ENCODE results near the gene URAD.

Gene URAD

DNA sequence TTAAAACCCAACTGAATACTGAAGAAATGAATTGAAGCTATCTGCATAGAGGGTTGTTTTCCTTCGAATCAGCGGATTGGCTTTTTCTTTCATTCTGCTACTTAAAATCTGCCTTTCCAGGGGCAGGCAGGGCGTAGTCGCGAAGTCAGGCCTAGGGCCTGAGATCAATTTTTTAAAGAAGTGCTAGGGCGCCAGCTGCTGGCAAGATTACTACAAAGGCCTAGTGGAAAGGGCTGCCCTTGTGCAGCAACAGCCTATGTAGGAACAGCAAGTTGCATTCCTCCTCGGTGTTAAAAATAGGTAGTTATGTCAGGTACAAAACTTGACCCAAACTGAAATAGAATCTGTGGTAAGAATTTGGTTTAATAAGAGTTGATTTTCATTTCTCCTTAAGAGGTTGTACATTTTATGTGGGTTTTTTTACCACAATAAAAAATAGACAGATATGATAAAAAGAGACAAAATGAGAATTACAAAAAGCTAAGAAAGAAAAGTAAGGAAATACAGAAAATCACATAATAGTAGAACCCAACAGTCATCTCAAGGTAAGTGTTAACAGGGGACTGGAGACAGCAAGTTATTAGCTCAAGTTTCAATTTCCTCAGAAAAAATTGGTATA is 9.5 kb upstream of the URAD start:
- peak; percentile 32 for DNase-seq

DNA sequence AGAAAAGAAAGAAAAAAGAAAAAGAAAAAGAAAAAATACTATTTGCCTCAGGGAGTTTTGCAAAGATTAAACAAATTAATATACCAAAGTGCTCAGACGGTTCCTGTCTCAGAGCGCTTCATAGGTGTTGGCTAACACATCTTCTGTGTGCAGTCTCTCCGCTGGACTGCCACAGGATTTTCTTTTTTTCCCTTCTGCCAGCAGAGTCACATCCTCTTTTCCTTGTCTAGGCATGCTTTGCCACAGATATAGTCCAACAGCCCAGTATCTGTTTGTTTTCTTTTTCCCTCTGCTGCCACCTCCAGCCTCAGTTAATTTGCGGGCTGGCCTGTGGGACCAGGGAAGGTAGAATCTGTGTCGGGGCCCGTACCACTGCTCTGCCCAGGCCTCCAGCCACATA is 3.4 kb upstream of the URAD start:
- no peak for DNase-seq

GRCh38 chr13:27985600-27985999 is 2.9 kb downstream of the URAD start:
- DNase-seq: no peak

GRCh38 chr13:27982361-27982760 is 6.1 kb downstream of the URAD start:
- no peak for DNase-seq

DNA sequence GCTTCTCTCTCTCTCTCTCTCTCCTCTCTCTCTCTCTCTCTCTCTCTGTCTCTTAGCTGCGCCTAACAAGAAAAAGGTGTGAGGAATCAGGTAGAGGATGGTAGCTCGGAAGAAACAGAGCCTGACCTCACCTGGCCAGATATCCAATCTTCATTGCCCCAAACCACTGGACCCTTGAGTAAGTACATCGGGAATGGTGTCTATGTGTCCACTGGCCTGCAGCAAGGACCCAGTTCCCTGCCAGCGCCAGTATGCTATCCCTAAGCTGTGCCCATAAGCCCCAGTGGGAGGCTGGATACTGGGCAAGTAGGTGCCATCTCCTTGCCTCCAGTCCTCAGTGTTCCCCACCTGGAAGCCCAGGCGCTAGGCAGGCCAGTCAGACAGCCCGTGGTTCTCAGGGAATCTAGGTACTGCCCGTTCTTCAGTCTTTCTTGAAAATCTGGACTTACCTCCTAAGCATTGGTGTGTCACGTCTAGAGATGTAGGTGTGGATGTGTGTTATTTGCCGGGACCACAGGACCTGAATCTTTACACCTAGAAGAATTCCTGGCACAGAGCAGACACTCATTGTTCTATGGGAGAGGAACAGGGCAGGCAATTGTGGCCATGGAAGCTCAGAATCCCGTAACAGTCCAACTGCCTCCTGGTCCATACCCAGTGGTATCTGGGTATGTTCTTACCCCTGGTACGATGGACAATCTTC is 7.3 kb downstream of the URAD start:
- DNase-seq: no peak

DNA sequence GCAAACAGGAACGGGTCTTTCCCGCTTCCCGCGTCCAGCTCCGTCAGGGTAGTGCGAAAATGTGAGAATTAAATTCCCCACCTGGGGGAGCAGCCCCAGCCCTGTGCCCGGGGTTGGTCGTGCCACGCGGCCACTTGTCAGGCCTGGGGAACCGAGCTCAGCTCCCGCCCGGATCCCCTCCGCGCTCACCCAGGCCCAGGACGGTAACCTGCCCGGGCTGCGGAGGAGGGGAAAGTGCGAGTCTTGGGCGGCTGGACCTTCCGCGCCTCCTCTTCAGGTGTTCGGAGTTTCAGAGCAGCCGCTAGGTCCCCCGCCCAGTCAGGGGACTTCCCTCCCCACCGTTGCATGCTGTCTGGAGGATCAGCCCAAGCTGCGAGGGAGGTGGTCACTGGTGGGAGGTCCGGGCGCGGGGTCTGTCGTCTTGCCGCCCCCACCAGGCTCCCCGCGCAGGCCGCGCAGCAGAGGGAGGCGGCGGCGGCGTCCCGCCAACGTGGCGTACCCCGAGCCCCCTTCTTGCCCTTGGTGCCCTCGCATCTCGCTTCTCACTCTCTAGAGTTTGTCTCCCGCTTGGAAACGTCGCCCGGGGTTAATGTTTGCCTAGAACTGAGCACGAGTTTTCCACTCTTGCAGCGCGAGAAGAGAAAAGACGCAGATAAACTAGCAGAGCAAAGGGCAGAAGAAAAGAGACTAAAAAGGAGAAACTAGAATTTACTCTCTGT is 8.1 kb downstream of the URAD start:
- DNase-seq: no peak

DNA sequence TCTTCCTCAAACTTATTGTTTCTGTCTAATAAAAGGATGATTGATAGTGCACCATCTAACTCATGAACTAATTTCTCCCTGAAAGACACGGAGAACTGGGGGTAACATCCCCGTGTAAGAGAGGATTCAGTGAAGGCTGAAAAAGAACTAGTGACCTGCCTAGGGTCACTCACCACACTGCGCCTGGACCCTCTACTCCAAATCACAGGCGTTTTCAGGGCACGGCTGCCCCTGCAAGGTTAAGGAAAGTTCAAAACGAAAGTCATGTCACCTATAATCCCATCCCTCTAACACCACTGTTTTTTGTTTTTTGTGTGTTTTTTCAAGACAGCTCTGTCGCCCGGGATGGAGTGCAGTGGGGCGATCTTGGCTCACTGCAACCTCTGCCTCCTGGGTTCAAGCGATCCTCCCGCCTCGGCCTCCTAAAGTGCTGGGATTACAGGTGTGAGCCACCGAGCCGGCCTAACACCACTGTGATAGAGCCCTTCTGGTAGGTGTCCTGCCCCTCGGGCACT is 8.7 kb downstream of the URAD start:
- DNase-seq: no peak

DNA sequence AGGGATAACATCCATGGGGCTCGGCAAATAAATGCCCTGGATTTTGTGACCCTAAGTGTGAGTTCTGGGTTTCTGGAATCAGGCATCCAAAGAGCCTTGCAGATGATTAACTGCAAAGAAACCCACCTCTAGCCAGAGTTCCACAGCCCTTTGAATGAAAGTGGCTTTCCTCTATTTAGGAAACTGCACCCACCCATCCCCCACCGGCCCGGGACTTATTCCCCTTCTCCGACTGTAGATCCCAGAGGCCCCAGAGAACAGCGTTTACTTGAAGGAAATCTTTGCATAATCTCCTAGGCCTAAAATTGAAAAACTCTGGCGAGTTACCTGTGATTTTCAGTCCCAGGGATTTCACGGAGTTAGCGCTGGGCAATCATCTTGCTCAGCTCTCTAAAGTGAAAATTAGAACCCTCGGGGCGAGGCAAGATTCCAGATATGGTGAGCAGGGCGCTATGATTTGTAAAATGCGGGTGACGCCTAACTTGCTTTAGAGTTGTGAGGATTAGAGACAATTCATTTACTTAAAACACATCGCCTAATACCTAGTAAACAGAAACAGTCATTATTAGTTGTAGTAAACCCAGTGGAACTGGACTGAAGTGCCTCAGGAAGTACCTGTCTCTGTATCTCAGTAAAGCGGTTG is 9.4 kb downstream of the URAD start:
- DNase-seq: no peak

DNA sequence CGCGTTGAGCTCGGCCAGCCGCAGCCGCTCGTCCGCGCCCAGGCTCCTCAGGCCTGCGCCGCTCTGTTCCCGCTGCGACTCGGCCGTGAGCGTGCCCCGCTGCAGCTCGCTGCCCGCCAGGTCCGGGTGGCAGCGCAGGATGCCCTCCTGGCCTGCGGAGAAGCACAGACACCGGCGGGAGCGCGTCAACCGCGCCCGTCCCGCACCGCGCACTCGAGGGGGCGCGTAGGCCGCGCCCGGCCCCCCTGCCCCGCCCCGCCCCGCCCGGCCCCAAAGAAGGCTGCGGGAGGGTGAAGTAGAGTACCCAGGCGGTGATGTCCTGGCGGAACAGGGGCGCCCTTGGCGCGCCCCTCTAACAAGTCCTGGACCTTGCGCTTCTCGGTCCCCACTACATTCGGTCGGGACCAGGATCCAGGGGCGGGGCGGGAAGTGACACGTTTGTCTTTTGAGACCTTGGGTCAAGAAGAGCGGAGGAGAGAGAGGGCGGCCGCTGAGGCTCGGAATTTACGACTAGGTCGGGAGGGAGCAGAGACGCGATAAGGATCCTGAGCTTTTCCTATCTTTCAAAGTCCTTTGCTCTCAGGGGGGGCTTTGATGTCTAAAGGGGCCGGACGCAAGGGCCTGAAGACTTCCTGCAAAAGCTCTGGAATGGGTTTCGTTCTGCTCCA is 10.1 kb downstream of the URAD start:
- no peak for DNase-seq

DNA sequence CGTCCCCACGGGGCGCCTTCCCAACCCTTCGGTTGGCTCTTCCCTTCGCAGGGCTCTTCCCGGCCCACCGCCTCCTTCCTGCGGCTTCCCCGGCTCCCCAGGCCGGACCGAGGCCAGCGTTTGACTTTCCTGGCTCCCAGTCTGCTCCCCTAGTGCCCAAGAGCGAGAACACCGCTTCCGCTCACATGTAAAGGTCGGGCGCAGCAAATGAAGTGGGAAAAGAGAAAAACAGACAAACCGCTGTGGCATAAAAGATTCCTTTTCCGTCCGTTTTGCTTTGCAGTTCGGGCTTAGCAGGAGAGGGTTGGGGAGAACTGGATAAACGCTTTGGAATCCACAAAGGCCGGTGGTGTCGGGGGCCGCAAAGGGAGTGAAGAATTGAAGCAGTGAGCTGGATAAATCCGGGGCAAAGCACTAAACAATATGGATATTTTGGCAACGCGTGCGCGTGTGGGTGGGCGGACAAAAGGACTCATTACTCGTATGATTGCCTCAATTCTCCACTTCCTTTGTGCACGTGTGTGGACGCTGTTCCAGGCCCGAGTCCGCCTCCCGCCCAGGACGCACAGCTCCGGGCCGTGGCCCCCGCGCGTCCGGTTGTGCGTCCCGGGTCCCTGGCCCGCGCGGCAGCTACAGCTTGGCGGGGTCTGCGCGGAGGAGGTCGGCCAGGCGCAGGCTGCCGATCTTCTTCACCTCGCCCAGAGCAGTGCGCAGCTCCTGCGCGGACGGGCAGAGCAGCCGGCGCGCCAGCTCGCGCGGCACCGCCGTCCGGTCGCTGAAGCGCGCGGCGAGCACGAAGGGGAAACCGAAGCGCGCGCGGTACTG is 10.8 kb downstream of the URAD start:
- no peak for DNase-seq

DNA sequence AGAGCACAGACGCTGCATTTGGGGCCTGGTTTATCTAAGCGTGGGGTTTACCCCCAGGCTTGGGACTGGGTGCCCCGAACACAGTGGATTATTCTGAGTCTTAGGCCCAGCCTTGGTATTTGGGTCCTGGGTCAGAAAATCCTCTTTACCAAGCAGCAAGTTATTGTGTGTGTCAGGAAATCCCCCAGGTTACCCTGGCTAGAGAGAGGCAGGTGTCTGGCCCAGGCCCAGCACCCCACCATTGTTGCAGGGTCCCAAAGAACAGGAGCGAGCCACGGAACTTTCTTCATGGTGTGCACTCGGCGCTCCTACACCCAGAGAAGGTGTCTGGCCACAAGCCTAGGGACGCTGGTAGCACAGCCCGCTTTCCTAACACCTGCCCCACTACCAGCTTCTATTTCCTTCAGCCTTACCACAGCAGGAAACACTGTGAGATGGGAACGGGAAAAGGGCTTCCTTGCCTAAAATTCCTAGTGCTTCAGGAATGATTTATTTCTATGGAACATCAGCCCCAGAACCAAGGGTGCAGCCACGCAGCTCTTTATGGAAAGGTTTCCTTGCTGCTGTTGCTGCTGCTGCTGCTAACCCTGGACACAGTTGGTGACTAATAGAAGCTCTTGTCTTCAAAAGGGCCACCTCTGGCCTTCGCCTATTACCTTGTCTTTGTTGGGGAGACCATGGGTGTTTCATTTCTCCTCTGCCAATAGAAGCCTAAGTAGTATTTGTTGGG is 12.0 kb downstream of the URAD start:
- no peak for DNase-seq

GRCh38 chr13:27975564-27976361 is 12.7 kb downstream of the URAD start:
- no peak for DNase-seq

GRCh38 chr13:27973961-27974662 is 14.4 kb downstream of the URAD start:
- no peak for DNase-seq

DNA sequence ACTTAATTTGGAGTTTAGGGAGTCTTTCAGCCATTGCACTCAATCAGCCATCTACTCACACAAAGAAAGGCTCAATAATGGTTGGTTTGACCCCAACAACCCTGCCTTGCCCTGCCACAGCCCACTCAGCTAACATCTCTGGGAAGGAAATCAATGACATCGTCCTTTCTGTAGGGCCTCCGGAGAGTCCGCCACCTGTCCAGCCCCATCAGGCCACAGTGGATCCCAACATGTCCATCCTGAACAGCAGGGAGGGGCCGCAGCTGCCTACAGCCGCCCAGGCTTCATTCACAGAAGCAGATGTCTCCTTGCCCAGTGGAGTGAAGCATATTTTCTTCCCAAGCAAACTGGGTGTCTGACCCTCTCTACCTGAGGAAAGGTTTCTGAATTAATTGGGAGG is 15.2 kb downstream of the URAD start:
- no peak for DNase-seq

DNA sequence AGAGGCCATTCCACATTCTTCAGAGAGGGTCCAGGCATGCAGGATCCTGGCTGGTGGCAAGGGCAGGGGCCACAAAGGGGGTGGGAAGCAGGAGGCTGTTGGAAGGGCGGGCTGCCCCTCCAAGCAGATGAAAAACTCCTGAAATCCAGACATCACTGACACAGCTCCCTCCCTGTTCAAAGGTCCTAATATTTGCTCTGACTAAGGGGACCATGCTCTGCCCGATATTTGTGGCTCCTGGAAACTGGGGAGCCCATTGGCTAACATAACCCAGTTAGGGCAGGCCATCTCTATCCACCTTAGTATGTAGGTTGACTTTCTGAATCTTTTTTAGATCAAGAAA is 16.0 kb downstream of the URAD start:
- DNase-seq: no peak

DNA sequence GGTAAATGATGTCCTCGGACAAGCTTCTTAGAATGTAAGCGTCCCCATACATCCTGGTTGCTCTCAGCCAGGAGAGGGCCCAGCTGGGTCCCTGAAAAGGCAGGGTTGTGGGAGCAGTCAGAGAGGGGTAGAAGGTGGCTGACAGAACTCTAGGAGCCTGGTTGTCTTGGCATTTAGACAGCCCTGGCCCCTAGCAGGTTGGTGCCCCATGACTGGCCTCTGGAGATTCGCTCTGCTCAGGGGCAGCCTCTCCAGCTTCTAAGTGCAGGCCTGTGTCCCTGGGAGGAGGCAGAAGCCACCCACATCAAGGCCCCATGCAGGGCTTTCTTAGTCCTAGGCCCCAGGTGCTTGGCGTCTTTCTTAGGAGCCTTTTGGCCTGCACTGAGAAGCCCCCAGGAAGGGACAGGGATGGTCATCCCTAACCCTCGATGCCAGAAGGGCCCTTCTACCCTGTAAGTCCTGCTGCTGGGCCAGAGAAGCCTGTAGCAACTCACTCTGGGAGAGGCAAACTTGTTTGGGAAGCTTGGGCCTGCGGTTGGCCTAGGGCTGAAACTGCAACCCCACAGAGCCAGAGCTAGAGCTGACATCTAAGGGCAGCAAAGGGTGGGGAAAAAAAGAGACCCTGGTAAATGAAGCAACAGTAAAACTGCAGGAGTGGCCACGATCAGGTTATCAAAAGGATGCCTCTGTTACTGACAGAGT is 16.6 kb downstream of the URAD start:
- no peak for DNase-seq

- no peak for DNase-seq
These were observed 17.3 kb downstream of the URAD start for GRCh38 chr13:27971236-27971645.

DNA sequence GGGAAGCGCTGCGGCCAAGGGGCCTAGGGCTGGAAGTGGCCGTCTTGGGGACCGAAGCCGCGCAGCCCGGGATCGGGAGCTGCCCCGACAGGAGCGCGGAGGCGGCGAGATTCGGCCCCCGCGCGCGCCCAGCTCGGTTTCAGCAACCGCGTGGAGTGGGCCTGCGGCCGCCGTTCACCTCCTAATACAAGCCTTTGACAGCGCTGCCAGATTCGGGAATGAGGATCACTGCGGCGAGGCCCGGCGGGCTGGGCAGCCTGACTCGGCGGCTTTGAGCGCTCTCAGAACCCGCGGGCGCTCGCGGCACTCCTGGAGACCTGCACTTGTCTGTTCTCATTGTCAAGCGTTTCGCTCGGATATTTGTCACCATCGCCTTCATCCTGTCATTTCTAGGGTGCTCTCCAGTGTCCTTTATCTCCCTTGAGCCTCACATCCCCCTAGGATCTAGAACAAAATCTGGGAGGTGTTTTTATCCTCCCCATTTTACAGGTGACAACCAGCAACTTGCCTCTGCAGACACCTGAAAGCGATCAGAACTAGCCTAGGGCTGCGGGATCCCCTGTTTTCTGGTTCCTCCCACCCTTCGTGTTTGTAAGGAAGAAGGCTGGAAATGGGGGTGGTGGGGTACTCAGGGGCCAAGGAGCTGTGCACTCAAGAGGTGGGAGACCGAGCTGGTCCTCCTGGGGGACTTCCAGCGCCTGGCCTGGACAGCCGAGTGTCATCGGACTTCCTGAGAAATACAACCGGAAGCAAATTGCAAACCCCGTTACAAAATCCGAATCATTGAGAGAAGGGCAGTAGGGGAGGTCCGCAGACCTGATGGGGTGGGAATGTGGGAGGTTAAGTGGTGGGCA is 17.9 kb downstream of the URAD start:
- no peak for DNase-seq
